Measurements from ENCODE around the gene ABCA6.
"Not testable (repeated sequence)": the region's sequence is repeated elsewhere in the genome, so short reads cannot be mapped to it uniquely, and the experiment has no call there.

Gene ABCA6

GRCh38 chr17:69086641-69087040, 55.1 kb downstream of the ABCA6 start:
- no peaks in the 10 kb centered on the region for H3K4me1 ChIP-seq (ENCODE audit: control insufficient read depth, insufficient read depth, low read length)
- H3K9ac ChIP-seq (ENCODE audit: low read length) = no peak overlapping the region
- H3K4me3 ChIP-seq (ENCODE audit: low read length) = no peak overlapping the region
- H3K9me3 ChIP-seq (ENCODE audit: control insufficient read depth, low read length) = no peaks in the 10 kb centered on the region
- H3K27me3 ChIP-seq (ENCODE audit: control insufficient read depth, insufficient read depth, low read length) = no peaks in the 10 kb centered on the region
- no peaks in the 10 kb centered on the region for H3K36me3 ChIP-seq (ENCODE audit: control insufficient read depth, insufficient read depth, low read length)

- Histone ChIP-seq H3K4me1 (ENCODE audit: control insufficient read depth, insufficient read depth, low read length) (no peaks in the 10 kb centered on the region), H3K36me3 (ENCODE audit: control insufficient read depth, insufficient read depth, low read length) (no peaks in the 10 kb centered on the region), H3K9me3 (ENCODE audit: control insufficient read depth, low read length) (no peaks in the 10 kb centered on the region), H3K27me3 (ENCODE audit: control insufficient read depth, insufficient read depth, low read length) (no peaks in the 10 kb centered on the region), H3K9ac (ENCODE audit: low read length) (no peak overlapping the region), H3K4me3 (ENCODE audit: low read length) (no peak overlapping the region)
Observed at GRCh38 chr17:69084911-69085310, 56.8 kb downstream of the ABCA6 start.

- H3K4me1 ChIP-seq (ENCODE audit: control insufficient read depth, insufficient read depth, low read length) = no peaks in the 10 kb centered on the region
- no peaks in the 10 kb centered on the region for H3K36me3 ChIP-seq (ENCODE audit: control insufficient read depth, insufficient read depth, low read length)
- no peak overlapping the region for H3K9ac ChIP-seq (ENCODE audit: low read length)
- H3K4me3 ChIP-seq (ENCODE audit: low read length) = no peak overlapping the region
- no peaks in the 10 kb centered on the region for H3K9me3 ChIP-seq (ENCODE audit: control insufficient read depth, low read length)
- H3K27me3 ChIP-seq (ENCODE audit: control insufficient read depth, insufficient read depth, low read length) = no peaks in the 10 kb centered on the region
Observed at GRCh38 chr17:69082696-69083095, 59.0 kb downstream of the ABCA6 start.

GRCh38 chr17:69078864-69079263, 62.8 kb downstream of the ABCA6 start:
- H3K9ac ChIP-seq (ENCODE audit: low read length) = no peak overlapping the region
- no peaks in the 10 kb centered on the region for H3K4me1 ChIP-seq (ENCODE audit: control insufficient read depth, insufficient read depth, low read length)
- H3K36me3 ChIP-seq (ENCODE audit: control insufficient read depth, insufficient read depth, low read length) = no peaks in the 10 kb centered on the region
- H3K27me3 ChIP-seq (ENCODE audit: control insufficient read depth, insufficient read depth, low read length) = no peaks in the 10 kb centered on the region
- H3K4me3 ChIP-seq (ENCODE audit: low read length) = no peak overlapping the region
- H3K9me3 ChIP-seq (ENCODE audit: control insufficient read depth, low read length) = no peaks in the 10 kb centered on the region

- Histone ChIP-seq H3K9me3 (ENCODE audit: control insufficient read depth, low read length) (no peaks in the 10 kb centered on the region), H3K4me3 (ENCODE audit: low read length) (no peak overlapping the region), H3K27me3 (ENCODE audit: control insufficient read depth, insufficient read depth, low read length) (no peaks in the 10 kb centered on the region), H3K36me3 (ENCODE audit: control insufficient read depth, insufficient read depth, low read length) (no peaks in the 10 kb centered on the region), H3K9ac (ENCODE audit: low read length) (no peak overlapping the region), H3K4me1 (ENCODE audit: control insufficient read depth, insufficient read depth, low read length) (peaks cover 5% of the 10 kb centered on the region)
Observed at GRCh38 chr17:69075823-69076222, 65.9 kb downstream of the ABCA6 start.

GRCh38 chr17:69073392-69073791, 68.3 kb downstream of the ABCA6 start:
- not testable (repeated sequence) for H3K36me3 ChIP-seq (ENCODE audit: control insufficient read depth, insufficient read depth, low read length); H3K27me3 ChIP-seq (ENCODE audit: control insufficient read depth, insufficient read depth, low read length); H3K9me3 ChIP-seq (ENCODE audit: control insufficient read depth, low read length)

GRCh38 chr17:69072803-69073256, 68.9 kb downstream of the ABCA6 start:
- H3K4me3 ChIP-seq (ENCODE audit: low read length); H3K27me3 ChIP-seq (ENCODE audit: control insufficient read depth, insufficient read depth, low read length); H3K9ac ChIP-seq (ENCODE audit: low read length); H3K9me3 ChIP-seq (ENCODE audit: control insufficient read depth, low read length); H3K36me3 ChIP-seq (ENCODE audit: control insufficient read depth, insufficient read depth, low read length): not testable (repeated sequence)
- H3K4me1 ChIP-seq (ENCODE audit: control insufficient read depth, insufficient read depth, low read length) = peaks cover 16% of the 10 kb centered on the region

More at GRCh38 chr17:69073392-69073791, 68.3 kb downstream of the ABCA6 start:
- H3K4me3 ChIP-seq (ENCODE audit: low read length); H3K9ac ChIP-seq (ENCODE audit: low read length): not testable (repeated sequence)
- peaks cover 12% of the 10 kb centered on the region for H3K4me1 ChIP-seq (ENCODE audit: control insufficient read depth, insufficient read depth, low read length)

GRCh38 chr17:69071233-69071586, 70.5 kb downstream of the ABCA6 start:
- peaks cover 16% of the 10 kb centered on the region for H3K4me1 ChIP-seq (ENCODE audit: control insufficient read depth, insufficient read depth, low read length)
- H3K9ac ChIP-seq (ENCODE audit: low read length); H3K27me3 ChIP-seq (ENCODE audit: control insufficient read depth, insufficient read depth, low read length); H3K36me3 ChIP-seq (ENCODE audit: control insufficient read depth, insufficient read depth, low read length); H3K4me3 ChIP-seq (ENCODE audit: low read length); H3K9me3 ChIP-seq (ENCODE audit: control insufficient read depth, low read length): not testable (repeated sequence)

GRCh38 chr17:69070378-69071232, 71.1 kb downstream of the ABCA6 start:
- not testable (repeated sequence) for H3K36me3 ChIP-seq (ENCODE audit: control insufficient read depth, insufficient read depth, low read length); H3K9me3 ChIP-seq (ENCODE audit: control insufficient read depth, low read length); H3K27me3 ChIP-seq (ENCODE audit: control insufficient read depth, insufficient read depth, low read length); H3K4me3 ChIP-seq (ENCODE audit: low read length); H3K9ac ChIP-seq (ENCODE audit: low read length)
- H3K4me1 ChIP-seq (ENCODE audit: control insufficient read depth, insufficient read depth, low read length) = peaks cover 16% of the 10 kb centered on the region

- Histone ChIP-seq H3K9me3 (ENCODE audit: control insufficient read depth, low read length) (no peaks in the 10 kb centered on the region), H3K4me3 (ENCODE audit: low read length) (no peak overlapping the region), H3K36me3 (ENCODE audit: control insufficient read depth, insufficient read depth, low read length) (no peaks in the 10 kb centered on the region), H3K27me3 (ENCODE audit: control insufficient read depth, insufficient read depth, low read length) (no peaks in the 10 kb centered on the region), H3K9ac (ENCODE audit: low read length) (no peak overlapping the region), H3K4me1 (ENCODE audit: control insufficient read depth, insufficient read depth, low read length) (peaks cover 16% of the 10 kb centered on the region)
Observed at GRCh38 chr17:69069226-69069750, 72.4 kb downstream of the ABCA6 start.

- Histone ChIP-seq H3K4me3 (ENCODE audit: low read length) (no peak overlapping the region), H3K9ac (ENCODE audit: low read length) (no peak overlapping the region), H3K27me3 (ENCODE audit: control insufficient read depth, insufficient read depth, low read length) (no peaks in the 10 kb centered on the region), H3K9me3 (ENCODE audit: control insufficient read depth, low read length) (no peaks in the 10 kb centered on the region), H3K36me3 (ENCODE audit: control insufficient read depth, insufficient read depth, low read length) (no peaks in the 10 kb centered on the region), H3K4me1 (ENCODE audit: control insufficient read depth, insufficient read depth, low read length) (peaks cover 16% of the 10 kb centered on the region)
Observed at GRCh38 chr17:69067274-69068047, 74.2 kb downstream of the ABCA6 start.

- Histone ChIP-seq H3K4me1 (ENCODE audit: control insufficient read depth, insufficient read depth, low read length) (peaks cover 16% of the 10 kb centered on the region), H3K9ac (ENCODE audit: low read length) (no peak overlapping the region), H3K9me3 (ENCODE audit: control insufficient read depth, low read length) (no peaks in the 10 kb centered on the region), H3K4me3 (ENCODE audit: low read length) (no peak overlapping the region), H3K36me3 (ENCODE audit: control insufficient read depth, insufficient read depth, low read length) (no peaks in the 10 kb centered on the region), H3K27me3 (ENCODE audit: control insufficient read depth, insufficient read depth, low read length) (no peaks in the 10 kb centered on the region)
Observed at GRCh38 chr17:69066482-69066881, 75.2 kb downstream of the ABCA6 start.
